Transverse colon (tissue), 4 donors: ENCODE results near the gene EYS.

Experiments
- CTCF ChIP-seq, 5 experiments: fragments of 200-600 bp in 3 of 5; fragments of 450-650 bp in 2 of 5; sonication (generic) in 3 of 5; IDR thresholded peaks; 1 replicate in 2 of 5; 2 replicates in 3 of 5; pipeline ENCODE4 v1.5.1; 2016 to 2017; ENCODE audit warnings: antibody characterized with exemption in 5 of 5, inconsistent platforms in 3 of 5, mild to moderate bottlenecking in 2 of 5, moderate library complexity in 1 of 5
- POLR2A ChIP-seq: fragments of 450-650 bp; IDR thresholded peaks from one replicate; pipeline ENCODE4 v1.6.1; 2016; ENCODE audit warnings: antibody characterized with exemption, mild to moderate bottlenecking, moderate library complexity
- POLR2AphosphoS5 ChIP-seq, 3 donors: sonication (generic); formaldehyde crosslinking; IDR thresholded peaks; one replicate each; pipeline ENCODE4 v1.6.1; 2016; ENCODE audit warnings: antibody characterized with exemption in 3 of 3

DNA sequence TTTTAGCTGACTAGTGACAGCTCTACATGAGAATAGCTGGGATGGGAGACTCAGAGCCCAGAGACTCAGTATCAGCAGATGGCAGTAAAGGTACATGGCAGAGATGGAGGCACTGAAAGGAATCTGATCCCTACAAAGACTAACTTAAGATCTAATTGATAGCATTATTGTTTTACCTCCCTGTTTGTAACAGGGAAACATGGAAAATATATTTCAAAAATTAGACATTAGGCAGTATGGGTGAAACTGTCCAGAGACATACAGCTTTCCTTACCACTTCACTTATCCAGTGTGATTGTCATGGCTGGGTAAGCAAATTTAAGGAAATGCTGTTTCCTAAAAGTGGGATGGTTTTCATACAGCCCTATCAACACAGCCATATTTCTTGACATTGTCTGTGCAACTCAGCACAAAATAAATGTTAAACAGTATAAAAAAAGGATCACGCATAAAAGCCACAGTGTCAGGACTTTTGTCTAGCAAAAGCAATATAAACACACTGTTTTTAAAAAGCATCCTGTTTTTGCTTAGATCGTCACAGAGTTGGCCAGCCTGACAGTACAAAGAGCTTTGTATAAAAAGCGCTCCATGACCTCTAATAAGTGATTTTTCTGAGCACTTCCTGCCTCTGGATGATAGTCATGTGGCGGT is 1694.5 kb downstream of the EYS start:
- TF ChIP-seq CTCF (IDR thresholded peaks at IDR 0.05), result peak; percentile 41 to 63 (median 57)
- no peak for TF ChIP-seq POLR2AphosphoS5 (IDR thresholded peaks at IDR 0.05)
- no peak for TF ChIP-seq POLR2A
